Thyroid gland (tissue), 4 donors: ENCODE measurements around the gene SMIM35. TPM values are rescaled to one million over a fixed set of nuclear protein-coding genes. Genes with fewer than 3 reads are reported as not detected.

ENCODE experiments used
- DNase-seq, 2 donors: peaks; one replicate each; pipeline ENCODE4 v3.0.0-alpha.2; 2019
- H3K27ac ChIP-seq, 3 donors: fragments of 200-600 bp; sonication (generic); 1 replicate in 2 of 3; 2 replicates in 1 of 3; pipeline ENCODE4 v1.5.1; 2016 to 2019; ENCODE audit warnings: mild to moderate bottlenecking in 1 of 3, moderate library complexity in 1 of 3
- H3K27me3 ChIP-seq: fragments of 200-600 bp; sonication (generic); one replicate; pipeline ENCODE4 v1.5.1; 2019
- H3K36me3 ChIP-seq, 2 donors: fragments of 200-600 bp; sonication (generic); one replicate each; pipeline ENCODE4 v1.5.1; 2016 to 2019
- H3K4me1 ChIP-seq, 2 donors: fragments of 200-600 bp; sonication (generic); one replicate each; pipeline ENCODE4 v1.5.1; 2017 to 2019
- H3K4me3 ChIP-seq, 3 donors: fragments of 200-600 bp; sonication (generic); replicated peaks in 1 of 3; 1 replicate in 2 of 3; 2 replicates in 1 of 3; pipeline ENCODE4 v1.5.1; 2016; ENCODE audit warnings: mild to moderate bottlenecking in 1 of 3
- H3K9me3 ChIP-seq: fragments of 200-600 bp; sonication (generic); one replicate; pipeline ENCODE4 v1.5.1; 2017
- POLR2A ChIP-seq, 2 donors: fragments of 450-650 bp; IDR thresholded peaks; one replicate each; pipeline ENCODE4 v1.6.1; 2017; ENCODE audit warnings: antibody characterized with exemption in 2 of 2, mild to moderate bottlenecking in 2 of 2, moderate library complexity in 1 of 2
- WGBS, 2 donors: methylation state at CpG; one replicate each; pipeline ENCODE4 v1.1.5; 2017; 5-methylcytosine and 5-hydroxymethylcytosine counted together
- intact Hi-C: fragments of 100-400 bp; cut with DNase I; formaldehyde crosslinking; loops from one replicate; pipeline ENCODE4 v1.15.1; 2023
- total RNA-seq, 4 donors: library from RNA; depleted of rRNA; stranded (reverse); fragments of >200 nt; gene quantifications; one replicate each; pipeline ENCODE4 v1.2.3, GENCODE V29; 2016
- TF ChIP-seq, protein P1 (sequence below), 6 experiments: fragments of 200-600 bp in 3 of 6; fragments of 450-650 bp in 3 of 6; sonication (generic) in 3 of 6; IDR thresholded peaks; one replicate each; pipeline ENCODE4 v1.5.1; 2016 to 2019; ENCODE audit warnings: antibody characterized with exemption in 6 of 6, mild to moderate bottlenecking in 2 of 6, inconsistent platforms in 1 of 6, moderate library complexity in 1 of 6

The SMIM35 gene
- total RNA-seq, 4 donors from 2014 or later: not detected

GRCh38 chr11:117996058-117996457 is 90.7 kb downstream of the SMIM35 start:
- no peaks in the 10 kb centered on the region for H3K9me3 ChIP-seq
- DNase-seq: no peak
- H3K4me1 ChIP-seq: no peaks in the 10 kb centered on the region
- H3K27ac ChIP-seq: no peak overlapping the region
- no peak overlapping the region for H3K4me3 ChIP-seq
- TF ChIP-seq, protein P1, sequence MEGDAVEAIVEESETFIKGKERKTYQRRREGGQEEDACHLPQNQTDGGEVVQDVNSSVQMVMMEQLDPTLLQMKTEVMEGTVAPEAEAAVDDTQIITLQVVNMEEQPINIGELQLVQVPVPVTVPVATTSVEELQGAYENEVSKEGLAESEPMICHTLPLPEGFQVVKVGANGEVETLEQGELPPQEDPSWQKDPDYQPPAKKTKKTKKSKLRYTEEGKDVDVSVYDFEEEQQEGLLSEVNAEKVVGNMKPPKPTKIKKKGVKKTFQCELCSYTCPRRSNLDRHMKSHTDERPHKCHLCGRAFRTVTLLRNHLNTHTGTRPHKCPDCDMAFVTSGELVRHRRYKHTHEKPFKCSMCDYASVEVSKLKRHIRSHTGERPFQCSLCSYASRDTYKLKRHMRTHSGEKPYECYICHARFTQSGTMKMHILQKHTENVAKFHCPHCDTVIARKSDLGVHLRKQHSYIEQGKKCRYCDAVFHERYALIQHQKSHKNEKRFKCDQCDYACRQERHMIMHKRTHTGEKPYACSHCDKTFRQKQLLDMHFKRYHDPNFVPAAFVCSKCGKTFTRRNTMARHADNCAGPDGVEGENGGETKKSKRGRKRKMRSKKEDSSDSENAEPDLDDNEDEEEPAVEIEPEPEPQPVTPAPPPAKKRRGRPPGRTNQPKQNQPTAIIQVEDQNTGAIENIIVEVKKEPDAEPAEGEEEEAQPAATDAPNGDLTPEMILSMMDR (IDR thresholded peaks at IDR 0.05): no peak
- no peak for TF ChIP-seq POLR2A (IDR thresholded peaks at IDR 0.05)
- intact Hi-C loops: no loop called here
- no peaks in the 10 kb centered on the region for H3K27me3 ChIP-seq
- H3K36me3 ChIP-seq: no peaks in the 10 kb centered on the region
- 91 to 96% methylated on average over 4 of the region's 4 CpGs for WGBS, 2 donors

- Histone ChIP-seq H3K36me3 (no peaks in the 10 kb centered on the region), H3K4me3 (no peak overlapping the region), H3K27me3 (no peaks in the 10 kb centered on the region), H3K4me1 (no peaks in the 10 kb centered on the region), H3K9me3 (no peaks in the 10 kb centered on the region), H3K27ac (no peak overlapping the region)
- intact Hi-C loops: no loop called here
- 94% methylated on average over 7 to 11 of the region's 11 CpGs for WGBS, 2 donors
- TF ChIP-seq POLR2A (IDR thresholded peaks at IDR 0.05): no peak
- TF ChIP-seq, protein P1 (IDR thresholded peaks at IDR 0.05): no peak
- DNase-seq: no peak
Observed at GRCh38 chr11:117995472-117995871, 91.3 kb downstream of the SMIM35 start.

GRCh38 chr11:117993988-117994745 is 92.6 kb downstream of the SMIM35 start:
- Histone ChIP-seq H3K27ac (no peak overlapping the region), H3K9me3 (no peaks in the 10 kb centered on the region), H3K4me3 (no peak overlapping the region), H3K36me3 (no peaks in the 10 kb centered on the region), H3K27me3 (no peaks in the 10 kb centered on the region), H3K4me1 (no peaks in the 10 kb centered on the region)
- WGBS, 2 donors: 52 to 60% methylated on average over 9 of the region's 9 CpGs
- peak in 1 of 2 donors; percentile 34 for DNase-seq
- TF ChIP-seq, protein P1 (IDR thresholded peaks at IDR 0.05): no peak
- no peak for TF ChIP-seq POLR2A (IDR thresholded peaks at IDR 0.05)
- intact Hi-C loops: no loop called here

DNA sequence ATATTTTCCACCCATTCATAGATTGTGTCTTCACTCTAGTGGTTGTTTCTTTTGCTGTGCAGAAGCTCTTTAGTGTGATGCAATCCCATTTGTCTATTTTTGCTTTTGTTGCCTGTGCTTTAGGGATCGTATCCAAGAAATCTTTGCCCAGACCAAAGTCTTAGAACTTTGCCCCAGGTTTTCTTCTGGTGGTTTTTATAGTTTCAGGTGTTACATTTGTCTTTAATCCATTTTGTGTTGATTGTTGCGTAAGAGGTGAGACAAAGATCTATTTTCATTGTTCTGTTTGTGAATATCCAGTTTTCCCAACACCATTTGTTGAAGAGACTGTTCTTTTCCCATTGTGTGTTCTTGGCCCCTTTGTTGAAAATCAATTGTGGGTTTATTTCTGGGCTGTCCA is 94.1 kb downstream of the SMIM35 start:
- no peak for TF ChIP-seq POLR2A (IDR thresholded peaks at IDR 0.05)
- TF ChIP-seq, protein P1 (IDR thresholded peaks at IDR 0.05): no peak
- H3K4me3 ChIP-seq: no peak overlapping the region
- no peaks in the 10 kb centered on the region for H3K36me3 ChIP-seq
- H3K27ac ChIP-seq: no peak overlapping the region
- DNase-seq: no peak
- intact Hi-C loops: no loop called here
- WGBS, 2 donors: 88 to 93% methylated on average over 2 of the region's 2 CpGs
- no peaks in the 10 kb centered on the region for H3K4me1 ChIP-seq
- H3K27me3 ChIP-seq: no peaks in the 10 kb centered on the region
- H3K9me3 ChIP-seq: no peaks in the 10 kb centered on the region

DNA sequence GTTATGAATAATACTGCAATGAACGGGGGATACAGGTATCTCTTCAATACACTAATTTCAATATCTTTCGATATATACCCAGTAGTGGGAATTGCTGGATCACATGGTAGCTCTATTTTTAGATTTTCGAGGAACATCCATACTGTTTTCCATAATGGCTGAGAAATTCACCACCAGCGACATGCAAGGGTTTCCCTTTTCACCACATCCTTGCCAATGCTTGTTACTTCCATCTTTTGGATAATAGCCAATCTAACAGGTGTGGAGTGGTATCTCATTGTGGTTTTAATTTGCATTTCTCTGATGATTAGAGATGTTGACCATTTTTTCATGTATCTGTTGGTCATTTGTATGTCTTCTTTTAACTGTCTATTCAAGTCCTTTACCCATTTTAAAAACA is 94.6 kb downstream of the SMIM35 start:
- DNase-seq: no peak
- Histone ChIP-seq H3K4me1 (no peaks in the 10 kb centered on the region), H3K4me3 (no peak overlapping the region), H3K9me3 (no peaks in the 10 kb centered on the region), H3K36me3 (no peaks in the 10 kb centered on the region), H3K27ac (no peak overlapping the region), H3K27me3 (no peaks in the 10 kb centered on the region)
- 91 to 92% methylated on average over 4 of the region's 4 CpGs for WGBS, 2 donors
- intact Hi-C loops: no loop called here
- TF ChIP-seq, protein P1 (IDR thresholded peaks at IDR 0.05): no peak
- TF ChIP-seq POLR2A (IDR thresholded peaks at IDR 0.05): no peak
